ENCODE data around the gene FLNC.
A peak's percentile ranks its signal among the peaks of the same experiment; 100 is the strongest.

Gene FLNC

DNA sequence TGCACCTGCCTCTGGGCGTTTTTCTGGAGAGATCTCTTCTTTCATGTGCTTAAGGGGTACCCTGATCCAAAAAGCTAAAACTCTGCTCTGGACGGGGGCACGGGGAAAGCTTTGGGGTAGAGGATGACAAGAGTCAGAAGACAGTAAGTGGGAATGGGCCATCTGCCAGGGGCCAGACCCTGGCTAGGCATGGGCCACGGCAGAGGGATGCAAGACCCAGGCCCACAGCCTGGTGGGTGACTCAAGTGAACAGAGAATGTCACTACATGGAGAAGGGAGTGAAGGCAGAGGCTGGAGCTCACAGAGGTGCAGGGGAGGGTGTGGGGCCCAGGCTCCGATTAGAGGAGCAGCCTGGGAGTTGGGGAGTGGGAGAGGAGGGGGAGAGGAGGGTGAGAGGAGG, 15.3 kb downstream of the FLNC start:
- no peak for DNase-seq

DNA sequence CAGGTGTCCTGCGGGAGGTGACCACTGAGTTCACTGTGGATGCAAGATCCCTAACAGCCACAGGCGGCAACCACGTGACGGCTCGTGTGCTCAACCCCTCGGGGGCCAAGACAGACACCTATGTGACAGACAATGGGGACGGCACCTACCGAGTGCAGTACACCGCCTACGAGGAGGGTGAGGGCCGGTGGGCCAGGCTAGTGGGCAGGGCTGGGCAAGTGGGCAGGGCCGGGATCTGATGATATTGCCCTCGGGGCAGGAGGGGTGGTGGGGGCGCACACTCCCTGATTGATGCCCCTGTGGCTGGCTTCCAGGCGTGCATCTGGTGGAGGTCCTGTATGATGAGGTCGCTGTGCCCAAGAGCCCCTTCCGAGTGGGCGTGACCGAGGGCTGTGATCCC, 15.8 kb downstream of the FLNC start:
- no peak for DNase-seq

DNA sequence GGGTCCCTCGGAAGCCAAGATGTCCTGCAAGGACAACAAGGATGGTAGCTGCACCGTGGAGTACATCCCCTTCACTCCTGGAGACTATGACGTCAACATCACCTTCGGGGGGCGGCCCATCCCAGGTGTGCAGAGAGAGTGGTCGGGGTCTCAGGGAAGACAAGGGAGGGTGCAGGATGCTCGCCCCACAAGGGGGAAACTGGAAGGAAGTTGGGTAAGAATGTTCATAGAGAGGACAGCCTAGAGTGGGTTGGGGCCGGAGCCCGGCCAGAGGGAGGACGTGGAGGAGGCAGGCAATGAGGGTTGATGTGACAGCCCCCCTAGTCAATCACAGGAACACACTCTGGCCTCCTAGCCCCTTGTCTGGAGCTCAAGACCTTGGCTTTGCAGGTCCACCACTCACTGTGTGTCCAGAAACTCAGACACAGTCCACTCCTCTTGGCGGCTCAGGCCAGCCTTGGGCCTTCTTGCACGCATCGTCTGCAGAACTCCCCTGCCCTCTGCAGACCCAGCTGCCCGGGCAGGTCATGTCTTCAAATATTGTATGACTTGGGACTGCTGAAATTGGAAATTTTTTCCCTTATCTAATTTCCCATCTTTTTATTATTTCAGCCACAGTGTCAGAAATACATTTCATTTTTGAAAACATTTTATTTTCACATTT, 16.7 kb downstream of the FLNC start:
- no peak for DNase-seq

DNA sequence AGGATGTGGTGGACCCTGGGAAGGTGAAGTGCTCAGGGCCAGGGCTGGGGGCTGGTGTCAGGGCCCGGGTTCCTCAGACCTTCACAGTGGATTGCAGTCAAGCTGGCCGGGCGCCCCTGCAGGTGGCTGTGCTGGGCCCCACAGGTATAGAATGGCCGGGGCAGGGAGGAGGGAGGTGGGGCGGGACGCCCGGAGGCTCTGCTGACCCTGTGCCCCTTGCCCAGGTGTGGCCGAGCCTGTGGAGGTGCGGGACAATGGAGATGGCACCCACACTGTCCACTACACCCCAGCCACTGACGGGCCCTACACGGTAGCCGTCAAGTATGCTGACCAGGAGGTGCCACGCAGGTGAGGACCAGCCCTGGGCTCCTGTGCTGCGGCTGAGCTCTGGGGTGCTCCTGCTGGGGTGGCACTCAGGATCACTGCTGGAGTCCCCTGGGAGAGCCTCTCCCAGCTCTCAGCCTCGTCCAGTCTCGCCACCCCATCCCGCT, 17.6 kb downstream of the FLNC start:
- DNase-seq, result no peak

DNA sequence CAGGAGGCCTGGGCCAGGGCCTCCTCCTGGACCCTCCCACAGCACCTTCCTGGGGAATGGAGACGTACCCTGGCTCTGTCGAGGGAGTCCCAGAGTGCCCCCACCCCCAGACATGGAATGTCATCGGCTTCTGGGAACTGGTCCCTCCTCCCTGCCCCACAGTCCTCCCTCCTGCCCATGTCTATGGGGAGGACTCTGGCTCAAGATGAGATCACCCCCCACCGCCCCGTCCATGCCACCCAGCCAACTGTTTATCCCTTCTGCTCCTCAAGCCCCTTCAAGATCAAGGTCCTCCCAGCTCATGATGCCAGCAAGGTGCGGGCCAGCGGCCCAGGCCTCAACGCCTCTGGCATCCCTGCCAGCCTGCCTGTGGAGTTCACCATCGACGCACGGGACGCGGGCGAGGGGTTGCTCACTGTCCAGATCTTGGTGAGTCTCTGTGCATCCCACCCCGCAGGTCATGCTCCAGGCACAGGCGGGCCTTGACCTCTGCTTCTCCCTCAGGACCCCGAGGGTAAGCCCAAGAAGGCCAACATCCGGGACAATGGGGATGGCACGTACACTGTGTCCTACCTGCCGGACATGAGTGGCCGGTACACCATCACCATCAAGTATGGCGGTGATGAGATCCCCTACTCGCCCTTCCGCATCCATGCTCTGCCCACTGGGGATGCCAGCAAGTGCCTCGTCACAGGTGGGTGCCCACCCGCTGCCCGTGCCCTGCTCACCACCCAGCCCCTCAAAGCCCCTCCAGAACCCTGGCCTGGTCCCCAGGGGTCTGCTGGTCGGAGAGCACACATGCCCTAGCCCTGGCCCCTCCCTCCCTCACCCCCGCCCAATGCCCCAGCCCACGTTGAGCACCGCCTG, 18.3 kb downstream of the FLNC start:
- no peak for DNase-seq

DNA sequence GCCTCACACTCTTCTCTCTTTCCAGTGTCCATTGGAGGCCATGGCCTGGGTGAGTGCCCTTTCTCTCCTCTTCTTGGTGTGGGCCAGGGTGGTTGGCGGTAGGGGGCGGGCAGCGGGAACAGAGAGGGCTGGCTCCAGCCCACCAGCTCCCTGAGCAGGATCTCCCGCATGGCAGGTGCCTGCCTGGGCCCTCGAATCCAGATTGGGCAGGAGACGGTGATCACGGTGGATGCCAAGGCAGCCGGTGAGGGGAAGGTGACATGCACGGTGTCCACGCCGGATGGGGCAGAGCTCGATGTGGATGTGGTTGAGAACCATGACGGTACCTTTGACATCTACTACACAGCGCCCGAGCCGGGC, 18.9 kb downstream of the FLNC start:
- DNase-seq, result no peak

DNA sequence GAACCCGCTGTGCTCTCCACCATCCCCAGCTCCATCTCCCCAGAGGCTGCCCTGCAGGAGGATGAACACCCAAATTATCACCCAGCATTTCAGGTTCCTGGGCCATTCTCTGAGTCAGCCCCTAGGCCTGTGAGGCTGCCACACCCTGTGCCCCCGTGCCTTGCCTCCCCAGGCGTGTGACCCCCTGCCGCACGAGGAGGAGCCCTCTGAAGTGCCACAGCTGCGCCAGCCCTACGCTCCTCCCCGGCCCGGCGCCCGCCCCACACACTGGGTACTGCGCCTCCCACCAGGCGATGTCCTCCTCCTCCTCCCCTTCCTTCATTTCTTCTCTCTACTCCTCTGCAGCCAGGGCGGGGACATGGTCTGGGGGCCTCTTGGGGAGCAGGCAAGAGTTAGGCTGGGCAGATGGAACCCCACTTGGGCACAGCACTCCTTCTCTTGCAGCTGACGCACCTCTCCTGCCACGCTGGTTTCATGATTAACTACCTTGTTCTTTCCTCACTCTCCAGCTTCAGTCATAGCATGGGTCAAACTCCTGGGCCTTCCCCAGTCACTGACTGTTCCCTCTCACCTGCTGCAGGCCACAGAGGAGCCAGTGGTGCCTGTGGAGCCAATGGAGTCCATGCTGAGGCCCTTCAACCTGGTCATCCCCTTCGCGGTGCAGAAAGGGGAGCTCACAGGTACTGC, 19.7 kb downstream of the FLNC start:
- no peak for DNase-seq

DNA sequence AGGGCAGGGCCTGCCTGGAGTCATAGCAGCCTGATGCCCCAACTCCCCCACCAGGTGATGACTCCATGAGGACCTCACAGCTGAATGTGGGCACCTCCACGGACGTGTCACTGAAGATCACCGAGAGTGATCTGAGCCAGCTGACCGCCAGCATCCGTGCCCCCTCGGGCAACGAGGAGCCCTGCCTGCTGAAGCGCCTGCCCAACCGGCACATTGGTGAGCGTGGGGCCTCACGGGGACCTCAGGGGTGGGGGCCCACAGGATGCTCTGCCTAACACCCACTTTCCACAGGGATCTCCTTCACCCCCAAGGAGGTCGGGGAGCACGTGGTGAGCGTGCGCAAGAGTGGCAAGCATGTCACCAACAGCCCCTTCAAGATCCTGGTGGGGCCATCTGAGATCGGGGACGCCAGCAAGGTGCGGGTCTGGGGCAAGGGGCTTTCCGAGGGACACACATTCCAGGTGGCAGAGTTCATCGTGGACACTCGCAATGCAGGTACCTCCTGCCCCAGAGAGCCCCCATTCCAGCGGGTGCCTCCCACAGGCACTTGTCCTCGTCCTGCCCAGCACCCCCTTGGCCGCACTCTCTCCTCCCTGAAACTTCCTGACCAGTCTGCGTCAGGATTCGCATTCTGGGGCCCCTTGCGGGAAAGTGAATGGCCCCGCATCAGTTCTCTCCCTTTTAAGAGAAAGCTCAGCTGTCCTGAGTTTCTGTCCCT, 22.5 kb downstream of the FLNC start:
- no peak for DNase-seq

DNA sequence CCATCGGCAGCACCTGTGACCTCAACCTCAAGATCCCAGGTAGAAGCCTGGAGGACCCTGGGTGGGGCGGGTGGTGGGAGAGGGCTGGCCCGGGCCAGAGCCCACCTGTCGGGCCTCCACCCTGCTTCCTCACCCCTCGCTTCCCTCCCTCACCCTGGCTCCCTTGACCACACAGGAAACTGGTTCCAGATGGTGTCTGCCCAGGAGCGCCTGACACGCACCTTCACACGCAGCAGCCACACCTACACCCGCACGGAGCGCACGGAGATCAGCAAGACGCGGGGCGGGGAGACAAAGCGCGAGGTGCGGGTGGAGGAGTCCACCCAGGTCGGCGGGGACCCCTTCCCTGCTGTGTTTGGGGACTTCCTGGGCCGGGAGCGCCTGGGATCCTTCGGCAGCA, 23.6 kb downstream of the FLNC start:
- no peak for DNase-seq

DNA sequence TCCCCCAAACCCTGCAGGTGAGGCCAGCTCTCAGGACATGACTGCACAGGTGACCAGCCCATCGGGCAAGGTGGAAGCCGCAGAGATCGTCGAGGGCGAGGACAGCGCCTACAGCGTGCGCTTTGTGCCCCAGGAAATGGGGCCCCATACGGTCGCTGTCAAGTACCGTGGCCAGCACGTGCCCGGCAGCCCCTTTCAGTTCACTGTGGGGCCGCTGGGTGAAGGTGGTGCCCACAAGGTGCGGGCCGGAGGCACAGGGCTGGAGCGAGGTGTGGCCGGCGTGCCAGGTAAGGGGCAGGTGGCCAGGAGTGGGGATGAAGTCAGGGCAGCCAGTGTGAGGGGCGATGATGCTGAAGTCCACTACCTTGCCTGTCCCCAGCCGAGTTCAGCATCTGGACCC, 24.2 kb downstream of the FLNC start:
- no peak for DNase-seq

DNA sequence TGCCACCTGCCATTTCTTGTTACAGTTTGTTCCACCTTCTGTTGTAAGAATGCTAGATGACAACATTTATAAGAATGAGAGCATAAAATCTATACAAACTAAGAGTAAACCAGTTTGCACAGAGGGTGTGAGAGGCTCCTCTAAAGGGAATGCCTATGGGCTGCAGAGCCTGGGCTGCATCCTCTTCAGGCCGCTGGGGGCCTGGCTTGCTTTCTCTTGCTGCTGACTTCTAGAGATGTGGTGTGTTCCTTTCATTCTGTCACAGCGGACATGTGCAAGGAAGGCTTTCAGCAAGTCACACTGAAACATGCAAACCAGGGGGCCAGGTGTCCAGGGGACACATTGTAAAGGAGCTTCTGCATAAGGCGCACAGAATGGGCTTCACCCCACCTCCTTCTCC, 25.4 kb downstream of the FLNC start:
- DNase-seq, result no peak

DNA sequence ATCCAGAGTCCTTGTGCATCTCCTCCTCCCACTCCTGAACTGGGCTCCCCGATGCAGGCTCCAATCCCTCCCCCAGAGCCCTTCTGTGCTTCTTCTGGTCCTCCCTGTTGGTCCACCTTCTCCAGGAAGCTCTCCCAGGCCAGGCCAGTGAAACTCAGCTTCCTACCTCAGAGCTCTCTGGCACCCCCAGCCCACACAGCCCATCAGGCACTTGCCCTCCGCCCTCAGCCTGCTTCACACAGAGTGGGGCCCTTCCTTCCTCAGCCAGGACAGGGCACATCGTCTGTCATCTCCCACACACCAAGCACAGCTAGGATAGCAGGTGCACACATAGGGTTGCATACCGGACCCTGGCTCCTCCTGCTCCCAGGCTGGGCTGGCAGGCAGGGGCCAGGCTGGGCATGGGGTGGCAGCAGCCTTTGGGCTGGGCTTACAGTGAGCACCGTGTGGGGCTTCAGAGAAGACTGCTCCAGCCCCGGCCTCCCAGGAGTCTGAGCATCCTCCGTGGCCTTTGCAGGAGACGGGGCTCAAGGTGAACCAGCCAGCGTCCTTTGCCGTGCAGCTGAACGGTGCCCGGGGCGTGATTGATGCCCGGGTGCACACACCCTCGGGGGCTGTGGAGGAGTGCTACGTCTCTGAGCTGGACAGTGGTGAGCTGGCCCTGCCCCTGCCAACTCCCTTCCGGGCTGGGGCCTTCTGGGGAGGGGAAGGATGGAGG, 26.0 kb downstream of the FLNC start:
- DNase-seq, result no peak

DNA sequence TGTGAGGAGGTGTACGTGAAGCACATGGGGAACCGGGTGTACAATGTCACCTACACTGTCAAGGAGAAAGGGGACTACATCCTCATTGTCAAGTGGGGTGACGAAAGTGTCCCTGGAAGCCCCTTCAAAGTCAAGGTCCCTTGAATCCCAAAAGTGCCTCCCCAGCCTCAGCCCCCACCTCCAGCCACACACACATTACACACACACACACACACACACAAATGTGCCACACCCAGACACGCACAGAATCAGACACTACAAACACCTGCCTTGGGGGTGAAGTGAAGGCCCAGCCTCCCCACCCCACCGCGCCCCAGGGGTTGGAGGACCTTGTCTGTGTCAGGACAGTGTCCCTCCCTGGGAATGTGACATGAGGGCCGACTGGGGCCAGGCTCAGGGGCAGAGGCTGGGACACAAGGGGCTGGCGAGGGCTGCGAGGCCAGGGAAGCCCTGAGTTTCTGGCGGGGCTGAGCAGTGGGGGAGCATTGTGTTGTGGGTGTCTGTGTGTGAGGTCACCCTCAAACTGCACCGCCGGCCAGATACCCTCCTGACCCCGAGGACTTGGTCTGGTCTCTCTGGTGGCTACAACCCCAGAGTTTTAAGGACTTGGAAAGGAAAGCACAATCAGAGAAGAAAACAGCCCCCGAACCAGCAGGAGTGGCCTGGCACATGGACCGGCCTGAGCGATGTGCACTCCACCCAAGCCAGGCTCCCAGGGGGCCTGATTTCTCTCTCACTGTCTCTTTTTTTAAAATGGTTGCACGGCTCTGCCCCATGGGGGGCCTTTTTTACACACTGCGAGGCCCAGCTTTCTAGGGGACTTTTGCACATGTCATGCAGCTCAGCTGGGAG, 28.4 kb downstream of the FLNC start:
- DNase-seq, result no peak

DNA sequence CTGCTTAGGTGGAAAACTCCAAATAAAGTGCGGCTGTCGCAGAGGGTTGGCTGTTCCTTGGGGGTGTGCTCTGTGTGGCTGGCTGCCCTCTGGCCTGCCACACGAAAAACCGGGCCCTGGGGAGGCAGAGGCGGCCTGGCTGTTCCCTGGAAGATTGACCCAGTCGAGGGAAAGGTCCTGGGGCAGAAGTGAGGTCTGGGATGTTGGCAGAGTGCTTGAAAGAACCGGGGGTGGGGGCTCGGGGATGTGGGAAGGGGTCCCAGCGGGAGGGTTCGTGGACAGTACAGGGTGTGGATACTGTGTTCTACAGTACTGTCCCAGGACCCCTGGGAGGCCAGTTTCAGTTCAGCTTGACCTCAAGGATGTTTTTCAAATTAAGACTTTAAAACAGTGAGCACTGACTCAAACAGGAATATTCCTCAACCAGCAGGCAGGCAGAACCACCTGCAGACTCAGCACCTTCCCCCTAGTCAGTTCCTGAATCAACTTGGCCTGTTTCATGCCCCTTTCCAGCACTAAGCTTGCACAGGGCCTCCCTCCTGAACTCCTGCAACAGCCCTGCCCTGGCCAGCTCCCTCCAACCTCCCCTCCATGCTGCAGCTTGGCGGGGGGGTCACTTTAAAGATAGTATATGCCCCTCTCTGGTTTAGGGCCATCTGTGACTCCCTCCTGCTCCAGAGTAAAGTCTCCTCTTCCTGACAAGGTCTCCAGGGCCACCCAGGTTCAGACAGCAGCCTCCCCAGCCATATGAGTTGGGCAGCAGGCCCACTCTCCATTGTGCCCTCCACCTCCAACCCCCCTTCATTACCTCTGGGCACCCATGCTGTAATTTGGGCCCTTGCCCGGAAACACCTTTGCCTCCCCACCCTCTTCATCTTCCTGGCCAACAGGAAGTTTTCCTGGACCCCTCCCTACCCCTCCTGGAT, 29.3 kb downstream of the FLNC start:
- no peak for DNase-seq

DNA sequence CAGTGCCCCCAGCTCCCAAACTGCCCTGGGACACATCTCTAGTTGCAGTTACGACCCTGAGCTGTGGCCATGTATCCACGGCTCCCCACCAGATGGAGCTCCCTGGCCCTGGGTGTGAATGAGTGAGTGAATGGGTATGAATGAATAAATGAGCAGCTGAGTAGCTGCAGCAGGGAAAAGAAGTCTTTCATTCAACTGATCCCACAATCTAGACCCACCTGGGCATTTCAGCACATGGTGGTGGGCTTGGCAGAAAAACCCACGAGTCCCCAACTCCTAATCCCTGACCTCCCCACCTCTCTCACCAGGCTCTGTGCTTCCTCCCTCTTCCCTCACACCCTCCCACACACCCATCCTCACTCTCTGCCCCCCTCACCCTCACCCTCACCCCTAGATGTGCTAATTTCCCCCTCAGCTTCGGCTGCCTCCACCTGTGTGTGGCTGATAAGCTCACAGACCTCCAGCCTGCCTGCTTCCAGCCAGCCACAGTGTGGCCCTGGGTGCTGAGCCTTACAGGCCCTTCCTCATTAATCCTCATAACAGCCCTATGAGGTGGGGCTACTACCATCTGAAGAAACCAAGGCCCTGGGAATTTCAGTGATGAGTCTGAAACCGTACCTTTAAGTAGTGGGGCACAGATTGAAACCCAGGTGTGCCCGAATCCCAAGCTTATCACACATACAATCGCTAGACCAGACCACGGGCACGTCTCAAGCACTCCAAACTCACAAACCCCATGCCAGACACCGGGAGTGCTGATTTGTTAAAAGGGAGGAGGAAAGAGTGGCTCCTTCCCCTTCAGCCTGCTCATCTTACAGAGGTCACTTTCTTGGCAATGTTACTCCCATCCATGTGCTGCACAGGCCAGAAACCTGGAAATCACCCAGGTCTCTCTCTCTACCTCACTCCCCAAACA, 30.2 kb downstream of the FLNC start:
- no peak for DNase-seq

DNA sequence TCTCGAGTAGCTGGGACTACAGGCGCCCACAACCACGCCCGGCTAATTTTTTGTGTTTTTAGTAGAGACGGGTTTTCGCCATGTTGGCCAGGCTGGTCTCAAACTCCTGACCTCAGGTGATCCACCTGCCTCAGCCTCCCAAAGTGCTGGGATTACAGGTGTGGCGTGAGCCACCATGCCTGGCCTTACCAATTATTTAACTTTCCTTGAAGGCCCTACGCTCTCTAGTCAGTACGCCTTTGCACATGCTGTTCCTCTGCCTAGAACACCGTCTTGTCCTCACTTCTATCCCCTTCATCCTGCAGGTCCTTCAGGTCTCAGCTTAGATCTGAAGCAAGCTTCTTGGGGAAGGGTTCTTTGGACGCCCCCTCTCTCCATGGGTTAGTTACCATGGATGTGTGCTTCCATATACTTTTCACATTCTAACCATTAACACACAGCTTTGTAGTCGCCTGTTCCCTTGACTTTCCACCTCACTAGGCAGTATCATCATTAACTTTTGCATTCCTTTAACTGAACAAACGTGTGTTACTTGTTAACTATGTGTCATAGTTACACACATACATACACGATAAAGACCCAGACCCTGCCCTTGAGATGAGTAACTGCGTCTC, 31.9 kb downstream of the FLNC start:
- DNase-seq, result no peak

DNA sequence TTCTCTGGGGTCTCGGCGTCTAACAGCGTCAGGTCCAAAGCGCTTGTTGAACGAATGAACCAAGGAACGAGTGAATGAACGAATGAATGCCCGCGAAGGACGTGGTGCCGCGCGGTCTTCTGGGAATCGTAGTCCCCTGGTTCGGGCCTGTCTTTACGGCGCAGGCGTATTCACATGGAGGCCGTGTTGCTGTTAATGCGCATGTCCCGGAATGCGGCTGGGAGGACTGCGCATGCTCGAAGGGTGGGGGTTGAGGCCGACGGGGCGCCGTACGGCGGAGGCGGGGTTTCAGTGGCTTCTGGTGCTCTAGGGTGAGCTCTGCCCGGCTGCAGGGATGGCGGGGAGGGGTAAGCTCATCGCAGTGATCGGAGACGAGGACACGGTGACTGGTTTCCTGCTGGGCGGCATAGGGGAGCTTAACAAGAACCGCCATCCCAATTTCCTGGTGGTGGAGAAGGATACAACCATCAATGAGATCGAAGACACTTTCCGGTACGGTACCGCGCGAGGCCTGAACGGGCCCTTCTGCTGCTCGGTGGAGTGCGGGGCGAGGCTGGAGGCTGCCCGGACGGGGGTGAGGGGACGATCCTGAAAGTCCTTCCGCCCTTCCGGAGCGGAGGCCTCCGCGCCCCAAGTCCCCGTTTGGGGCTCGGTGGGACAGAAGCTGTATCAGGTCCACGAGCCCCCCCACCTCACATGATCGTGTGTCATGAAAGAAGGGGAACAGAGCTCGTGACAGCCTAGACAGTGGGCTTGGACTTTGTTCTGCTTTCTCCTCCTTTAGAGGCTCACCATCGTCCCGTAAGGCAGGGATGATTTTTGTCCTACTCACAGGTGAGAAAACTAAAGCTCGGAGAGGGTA, 32.6 kb downstream of the FLNC start, which contains the start of gene ATP6V1F:
ATP6V1F (plus strand) TSS at position 286 of the 862 bp plus-strand sequence; CDS start at position 335, 49 bp downstream.
- peak; percentile 99 for DNase-seq

Measured in activated CD4-positive, alpha-beta T cell treated with anti-CD3 and anti-CD28 coated beads for 48 hours (primary cell).